Measurements from ENCODE around the gene PTGER2.

DNA sequence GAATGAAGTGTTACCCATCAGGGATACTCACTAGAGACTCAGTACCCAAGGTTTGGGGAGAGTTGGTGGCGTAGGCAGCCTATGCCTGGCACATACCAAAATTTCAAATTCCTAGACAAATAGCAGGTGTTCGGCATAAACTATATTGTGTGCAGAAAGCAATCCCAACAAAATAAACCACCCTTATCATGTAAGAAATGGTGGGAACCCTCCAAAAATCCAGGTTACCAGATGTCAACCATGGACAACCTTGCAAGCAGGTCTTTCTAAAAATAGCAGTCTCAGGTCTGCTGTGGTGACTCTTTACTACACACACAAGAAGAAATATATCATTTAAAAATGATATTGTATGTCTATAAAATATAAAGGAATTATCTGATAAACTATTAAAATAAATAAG lies 17.7 kb upstream of the PTGER2 start:
- TF ChIP-seq CTCF (conservative IDR thresholded peaks at IDR 0.05 in 1 of 2, IDR thresholded peaks at IDR 0.05 in 1 of 2; ENCODE audit: low read depth in 1 of 2, low read length in 2 of 2), result no peak
- no peak for TF ChIP-seq EZH2 (IDR thresholded peaks at IDR 0.05; ENCODE audit: low read length, missing control alignments)
